Uterus (tissue), 4 donors: ENCODE measurements around the gene RDH5. TPM values are rescaled to one million over a fixed set of nuclear protein-coding genes. Genes with fewer than 3 reads are reported as not detected.
"Not testable (repeated sequence)": the region's sequence is repeated elsewhere in the genome, so short reads cannot be mapped to it uniquely, and the experiment has no call there.

ENCODE experiments used
- DNase-seq, 2 donors: peaks; one replicate each; pipeline ENCODE4 v3.0.0-alpha.2; 2019 to 2020
- H3K27ac ChIP-seq, 2 donors: fragments of 200-600 bp; sonication (generic); 1 replicate in 1 of 2; 2 replicates in 1 of 2; pipeline ENCODE4 v1.5.1; 2016 to 2018
- H3K27me3 ChIP-seq, 2 donors: fragments of 200-600 bp; sonication (generic); one replicate each; pipeline ENCODE4 v1.5.1; 2018 to 2019; ENCODE audit warnings: control low read depth in 1 of 2
- H3K36me3 ChIP-seq, 2 donors: fragments of 200-600 bp; sonication (generic); one replicate each; pipeline ENCODE4 v1.5.1; 2019; ENCODE audit warnings: control low read depth in 1 of 2
- H3K4me1 ChIP-seq, 2 donors: fragments of 200-600 bp; sonication (generic); one replicate each; pipeline ENCODE4 v1.5.1; 2018 to 2019; ENCODE audit warnings: control low read depth in 1 of 2
- H3K4me3 ChIP-seq, 2 donors: fragments of 200-600 bp; sonication (generic); 1 replicate in 1 of 2; 2 replicates in 1 of 2; pipeline ENCODE4 v1.5.1; 2018 to 2019; ENCODE audit warnings: mild to moderate bottlenecking in 1 of 2
- H3K9me3 ChIP-seq, 2 donors: fragments of 200-600 bp; sonication (generic); one replicate each; pipeline ENCODE4 v1.5.1; 2019; ENCODE audit warnings: control low read depth in 1 of 2
- CTCF ChIP-seq, 4 experiments: fragments of 200-600 bp in 2 of 4; fragments of 450-650 bp in 2 of 4; sonication (generic) in 2 of 4; IDR thresholded peaks; one replicate each; pipeline ENCODE4 v1.5.1; 2016 to 2019; ENCODE audit warnings: antibody characterized with exemption in 4 of 4, mild to moderate bottlenecking in 2 of 4, moderate library complexity in 1 of 4
- POLR2A ChIP-seq, 2 donors: fragments of 450-650 bp; IDR thresholded peaks; one replicate each; pipeline ENCODE4 v1.6.1; 2016; ENCODE audit warnings: antibody characterized with exemption in 2 of 2, mild to moderate bottlenecking in 1 of 2, moderate library complexity in 1 of 2
- intact Hi-C: fragments of 100-400 bp; cut with DNase I; formaldehyde crosslinking; loops from one replicate; pipeline ENCODE4 v1.15.1; 2023; ENCODE audit warnings: low total_unique reads
- total RNA-seq, 4 donors: library from RNA; depleted of rRNA in 3 of 4; stranded (reverse); fragments of >200 nt in 3 of 4; gene quantifications; one replicate each; pipeline versions ENCODE4 v1.1.0 to v1.2.4, GENCODE V29; 2014 to 2023
- donor health status: DM: yes; HTN: yes; CAD: no.

Gene RDH5
- total RNA-seq, 4 donors from 2014 or later, result 4.1 to 16.8 (median 9.7) TPM

- TF ChIP-seq CTCF (IDR thresholded peaks at IDR 0.05), result no peak
- no peak for TF ChIP-seq POLR2A (IDR thresholded peaks at IDR 0.05)
- no peak overlapping the region for H3K4me3 ChIP-seq
- no peaks in the 10 kb centered on the region for H3K4me1 ChIP-seq
- intact Hi-C loops, result no loop called here
- H3K27me3 ChIP-seq, result no peaks in the 10 kb centered on the region
- no peaks in the 10 kb centered on the region for H3K9me3 ChIP-seq
- H3K36me3 ChIP-seq, result no peaks in the 10 kb centered on the region
- H3K27ac ChIP-seq, result peak overlapping the region in 1 of 2 donors; percentile 11
- no peak for DNase-seq
These were observed 35.1 kb downstream of the RDH5 start for GRCh38 chr12:55755246-55755645.

- no peaks in the 10 kb centered on the region for H3K4me1 ChIP-seq
- no peaks in the 10 kb centered on the region for H3K36me3 ChIP-seq
- no peak for DNase-seq
- H3K27me3 ChIP-seq, result no peaks in the 10 kb centered on the region
- no peak overlapping the region for H3K4me3 ChIP-seq
- TF ChIP-seq CTCF (IDR thresholded peaks at IDR 0.05), result no peak
- no peak for TF ChIP-seq POLR2A (IDR thresholded peaks at IDR 0.05)
- H3K27ac ChIP-seq, result no peak overlapping the region
- intact Hi-C loops, result no loop called here
- no peaks in the 10 kb centered on the region for H3K9me3 ChIP-seq
These were observed 37.5 kb downstream of the RDH5 start for GRCh38 chr12:55757701-55758100.

- intact Hi-C loops, H3K36me3 ChIP-seq, H3K4me1 ChIP-seq, H3K4me3 ChIP-seq, DNase-seq, H3K27ac ChIP-seq, H3K9me3 ChIP-seq, H3K27me3 ChIP-seq: not testable (repeated sequence)
These were observed 38.4 kb downstream of the RDH5 start for GRCh38 chr12:55758575-55758974.

GRCh38 chr12:55760663-55761062 lies 40.5 kb downstream of the RDH5 start:
- H3K27ac ChIP-seq, result no peak overlapping the region
- no peak for TF ChIP-seq POLR2A (IDR thresholded peaks at IDR 0.05)
- no peak for TF ChIP-seq CTCF (IDR thresholded peaks at IDR 0.05)
- no peak for DNase-seq
- H3K36me3 ChIP-seq, result no peaks in the 10 kb centered on the region
- no peaks in the 10 kb centered on the region for H3K27me3 ChIP-seq
- no peaks in the 10 kb centered on the region for H3K4me1 ChIP-seq
- no peak overlapping the region for H3K4me3 ChIP-seq
- H3K9me3 ChIP-seq, result no peaks in the 10 kb centered on the region
- intact Hi-C loops, result no loop called here

GRCh38 chr12:55762646-55763045 lies 42.5 kb downstream of the RDH5 start:
- Histone ChIP-seq H3K4me3 (no peak overlapping the region), H3K4me1 (no peaks in the 10 kb centered on the region), H3K27ac (no peak overlapping the region), H3K9me3 (no peaks in the 10 kb centered on the region), H3K36me3 (no peaks in the 10 kb centered on the region), H3K27me3 (no peaks in the 10 kb centered on the region)
- TF ChIP-seq POLR2A (IDR thresholded peaks at IDR 0.05) (no peak), CTCF (IDR thresholded peaks at IDR 0.05) (no peak)
- intact Hi-C loops, result no loop called here
- DNase-seq, result no peak

GRCh38 chr12:55765736-55766290 lies 45.6 kb downstream of the RDH5 start:
- no peaks in the 10 kb centered on the region for H3K4me1 ChIP-seq
- H3K9me3 ChIP-seq, result no peaks in the 10 kb centered on the region
- intact Hi-C loops, result no loop called here
- no peak for TF ChIP-seq CTCF (IDR thresholded peaks at IDR 0.05)
- no peak for TF ChIP-seq POLR2A (IDR thresholded peaks at IDR 0.05)
- no peak overlapping the region for H3K4me3 ChIP-seq
- no peaks in the 10 kb centered on the region for H3K27me3 ChIP-seq
- H3K36me3 ChIP-seq, result no peaks in the 10 kb centered on the region
- no peak for DNase-seq
- no peak overlapping the region for H3K27ac ChIP-seq
